GM21515 (cell line): ENCODE measurements around the gene OTULINL.
"Not testable (repeated sequence)": the region's sequence is repeated elsewhere in the genome, so short reads cannot be mapped to it uniquely, and the experiment has no call there.

ENCODE experiments used
- ATAC-seq: cut with Tn5 transposase; IDR thresholded peaks from one replicate; pipeline ENCODE4 v1.9.1; 2021; ENCODE audit not compliant: unreplicated experiment

Gene OTULINL

GRCh38 chr5:14581106-14581890, at the start of gene OTULINL:
OTULINL (plus strand) TSS chr5:14581792; CDS start chr5:14581895, 103 bp downstream.
- peak; percentile 98 for ATAC-seq

- ATAC-seq = no peak
Observed at GRCh38 chr5:14532180-14532579, 49.4 kb upstream of the OTULINL start.

- ATAC-seq = no peak
Observed at GRCh38 chr5:14534773-14535172, 46.8 kb upstream of the OTULINL start.

GRCh38 chr5:14545308-14545707, 36.3 kb upstream of the OTULINL start:
- ATAC-seq = no peak

GRCh38 chr5:14545862-14546261, 35.7 kb upstream of the OTULINL start:
- ATAC-seq = no peak

- ATAC-seq = no peak
Observed at GRCh38 chr5:14547666-14548065, 33.9 kb upstream of the OTULINL start.

- ATAC-seq = no peak
Observed at GRCh38 chr5:14551211-14551610, 30.4 kb upstream of the OTULINL start.

- ATAC-seq = no peak
Observed at GRCh38 chr5:14552017-14552416, 29.6 kb upstream of the OTULINL start.

GRCh38 chr5:14554288-14554687, 27.3 kb upstream of the OTULINL start:
- not testable (repeated sequence) for ATAC-seq

GRCh38 chr5:14556015-14556414, 25.6 kb upstream of the OTULINL start:
- no peak for ATAC-seq

- ATAC-seq = no peak
Observed at GRCh38 chr5:14557203-14557770, 24.3 kb upstream of the OTULINL start.

- ATAC-seq = no peak
Observed at GRCh38 chr5:14557791-14558415, 23.7 kb upstream of the OTULINL start.

- no peak for ATAC-seq
Observed at GRCh38 chr5:14560091-14560595, 21.4 kb upstream of the OTULINL start.

GRCh38 chr5:14561741-14562140, 19.9 kb upstream of the OTULINL start:
- no peak for ATAC-seq

GRCh38 chr5:14568333-14568732, 13.3 kb upstream of the OTULINL start:
- no peak for ATAC-seq

GRCh38 chr5:14569948-14570691, 11.5 kb upstream of the OTULINL start:
- no peak for ATAC-seq

- ATAC-seq = no peak
Observed at GRCh38 chr5:14571901-14572300, 9.7 kb upstream of the OTULINL start.

GRCh38 chr5:14572385-14572784, 9.2 kb upstream of the OTULINL start:
- no peak for ATAC-seq

- ATAC-seq = no peak
Observed at GRCh38 chr5:14572836-14573235, 8.8 kb upstream of the OTULINL start.

- ATAC-seq = no peak
Observed at GRCh38 chr5:14574096-14574495, 7.5 kb upstream of the OTULINL start.

GRCh38 chr5:14574891-14575508, 6.6 kb upstream of the OTULINL start:
- no peak for ATAC-seq
